CD4-positive, alpha-beta T cell (primary cell): Measurements from ENCODE around the gene CAMTA1. TPM values are rescaled to one million over a fixed set of nuclear protein-coding genes. Genes with fewer than 3 reads are reported as not detected.

ENCODE experiments used
- ATAC-seq: fragments of 200-7000 bp; cut with Tn5 transposase; one replicate; pipeline ENCODE4 v1.10.0; 2022; ENCODE audit warnings: mild to moderate bottlenecking; ENCODE audit not compliant: poor library complexity
- CTCF ChIA-PET: fragments of 350-600 bp; sonication (Branson Sonifier 250); formaldehyde crosslinking; loops from one replicate; lab custom pipeline; 2021; ENCODE audit warnings: antibody characterized with exemption, inconsistent platforms; lab: Charles Lee
- POLR2A ChIA-PET: fragments of 350-600 bp; sonication (Branson Sonifier 250); formaldehyde crosslinking; loops from one replicate; lab custom pipeline; 2021; ENCODE audit warnings: antibody characterized with exemption, inconsistent platforms; lab: Charles Lee
- DNase-seq, 14 experiments: peaks; one replicate each; pipeline ENCODE4 v3.0.0-alpha.2; 2013 to 2020; ENCODE audit warnings: mixed read lengths in 2 of 14
- H3K27ac ChIP-seq, 2 donors: one replicate each; pipeline versions ENCODE4 v1.5.1 to v1.7.0; 2013; ENCODE audit warnings: low read length in 2 of 2, low read depth in 1 of 2, mild to moderate bottlenecking in 1 of 2
- H3K27me3 ChIP-seq, 2 experiments: 1 replicate in 1 of 2; 2 replicates in 1 of 2; pipeline versions ENCODE4 v1.6.1 to v1.7.0; 2013; ENCODE audit warnings: low read length in 2 of 2, control low read depth in 1 of 2, mild to moderate bottlenecking in 1 of 2, moderate library complexity in 1 of 2; ENCODE audit not compliant: insufficient read depth in 2 of 2, control insufficient read depth in 1 of 2
- H3K36me3 ChIP-seq: one replicate; pipeline ENCODE4 v1.6.1; 2013; ENCODE audit warnings: low read length, control low read depth; ENCODE audit not compliant: insufficient read depth
- H3K4me1 ChIP-seq: one replicate; pipeline ENCODE4 v1.6.1; 2013; ENCODE audit warnings: low read length, control low read depth; ENCODE audit not compliant: insufficient read depth
- H3K4me3 ChIP-seq: one replicate; pipeline ENCODE4 v1.5.1; 2013; ENCODE audit warnings: mild to moderate bottlenecking, low read length, moderate library complexity
- H3K9me3 ChIP-seq, 2 experiments: 1 replicate in 1 of 2; 2 replicates in 1 of 2; pipeline versions ENCODE4 v1.6.1 to v1.7.0; 2013; ENCODE audit warnings: low read length in 2 of 2, mild to moderate bottlenecking in 2 of 2, control low read depth in 1 of 2, moderate library complexity in 1 of 2; ENCODE audit not compliant: control insufficient read depth in 1 of 2, insufficient read depth in 1 of 2
- H3K27ac Mint-ChIP-seq: one replicate; pipeline ENCODE4 v1.8.0; 2020; ENCODE audit warnings: mixed read lengths
- H3K27me3 Mint-ChIP-seq: one replicate; pipeline ENCODE4 v1.8.0; 2021; ENCODE audit warnings: mixed read lengths
- H3K36me3 Mint-ChIP-seq: one replicate; pipeline ENCODE4 v1.8.0; 2021; ENCODE audit warnings: low read depth, mixed read lengths
- H3K4me1 Mint-ChIP-seq: one replicate; pipeline ENCODE4 v1.8.0; 2021; ENCODE audit warnings: low read depth, mixed read lengths
- H3K4me3 Mint-ChIP-seq: one replicate; pipeline ENCODE4 v1.8.0; 2020; ENCODE audit warnings: mild to moderate bottlenecking, mixed read lengths
- H3K9me3 Mint-ChIP-seq: one replicate; pipeline ENCODE4 v1.8.0; 2020; ENCODE audit warnings: mixed read lengths
- intact Hi-C, 2 experiments: fragments of 100-400 bp; cut with DNase I in 1 of 2; cut with micrococcal nuclease in 1 of 2; formaldehyde crosslinking; loops; one replicate each; pipeline versions ENCODE4 v1.15.1 to v1.9.0; 2023 to 2025; cut with DNase I, micrococcal nuclease
- total RNA-seq, 174 experiments: library from RNA in 2 of 174; stranded (reverse) in 2 of 174; gene quantifications; one replicate each; pipeline ENCODE4 v1.2.3 and lab custom pipeline; 2021 to 2026
- TF ChIP-seq, protein P1 (sequence below): fragments of 200-600 bp; IDR thresholded peaks from one replicate; pipeline ENCODE4 v1.8.0; 2022; ENCODE audit warnings: antibody characterized with exemption, mild to moderate bottlenecking

The CAMTA1 gene
- total RNA-seq, 2 experiments from 2014 or later: 38.6 to 39.3 TPM

GRCh38 chr1:7109901-7110300, 324.6 kb downstream of the CAMTA1 start:
- intact Hi-C loops: no loop called here
- POLR2A ChIA-PET: no interaction called here
- Histone ChIP-seq H3K4me3 (no peak overlapping the region), H3K9me3 (peaks cover 4 to 13% of the 10 kb centered on the region in 2 experiments), H3K27ac (no peak overlapping the region), H3K36me3 (no peaks in the 10 kb centered on the region), H3K27me3 (peaks cover 0 to 5% of the 10 kb centered on the region in 2 experiments), H3K4me1 (no peaks in the 10 kb centered on the region)
- Mint-ChIP-seq H3K4me3 (no peak overlapping the region), H3K9me3 (no peaks in the 10 kb centered on the region), H3K36me3 (no peaks in the 10 kb centered on the region), H3K27ac (no peak overlapping the region), H3K27me3 (peaks cover 20% of the 10 kb centered on the region), H3K4me1 (no peaks in the 10 kb centered on the region)
- no peak for ATAC-seq
- TF ChIP-seq, protein P1, sequence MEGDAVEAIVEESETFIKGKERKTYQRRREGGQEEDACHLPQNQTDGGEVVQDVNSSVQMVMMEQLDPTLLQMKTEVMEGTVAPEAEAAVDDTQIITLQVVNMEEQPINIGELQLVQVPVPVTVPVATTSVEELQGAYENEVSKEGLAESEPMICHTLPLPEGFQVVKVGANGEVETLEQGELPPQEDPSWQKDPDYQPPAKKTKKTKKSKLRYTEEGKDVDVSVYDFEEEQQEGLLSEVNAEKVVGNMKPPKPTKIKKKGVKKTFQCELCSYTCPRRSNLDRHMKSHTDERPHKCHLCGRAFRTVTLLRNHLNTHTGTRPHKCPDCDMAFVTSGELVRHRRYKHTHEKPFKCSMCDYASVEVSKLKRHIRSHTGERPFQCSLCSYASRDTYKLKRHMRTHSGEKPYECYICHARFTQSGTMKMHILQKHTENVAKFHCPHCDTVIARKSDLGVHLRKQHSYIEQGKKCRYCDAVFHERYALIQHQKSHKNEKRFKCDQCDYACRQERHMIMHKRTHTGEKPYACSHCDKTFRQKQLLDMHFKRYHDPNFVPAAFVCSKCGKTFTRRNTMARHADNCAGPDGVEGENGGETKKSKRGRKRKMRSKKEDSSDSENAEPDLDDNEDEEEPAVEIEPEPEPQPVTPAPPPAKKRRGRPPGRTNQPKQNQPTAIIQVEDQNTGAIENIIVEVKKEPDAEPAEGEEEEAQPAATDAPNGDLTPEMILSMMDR: no peak
- DNase-seq: no peak
- CTCF ChIA-PET: no interaction called here

DNA sequence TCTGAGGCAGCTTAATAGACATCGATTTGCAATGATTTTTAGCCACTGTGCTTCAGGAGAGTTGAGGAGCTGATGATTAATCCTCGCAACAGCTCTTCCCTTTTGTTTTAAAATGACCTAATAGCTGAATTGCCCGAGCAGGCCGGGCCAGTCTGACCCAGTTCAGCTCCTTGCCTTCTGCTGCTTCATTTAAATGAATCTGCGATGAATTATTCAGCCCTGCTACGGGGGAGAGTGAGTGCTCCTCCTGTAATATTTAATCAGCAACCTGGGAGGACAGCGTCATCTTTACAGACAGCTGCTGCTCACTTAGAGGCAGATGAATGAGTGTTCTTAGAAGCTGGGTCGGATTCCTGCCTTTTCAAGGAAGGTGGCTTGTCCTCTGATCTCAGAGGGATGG, 325.1 kb downstream of the CAMTA1 start:
- Mint-ChIP-seq H3K4me1 (no peaks in the 10 kb centered on the region), H3K36me3 (no peaks in the 10 kb centered on the region), H3K9me3 (no peaks in the 10 kb centered on the region), H3K27me3 (peaks cover 20% of the 10 kb centered on the region), H3K4me3 (no peak overlapping the region), H3K27ac (no peak overlapping the region)
- Histone ChIP-seq H3K27me3 (peaks cover 0 to 5% of the 10 kb centered on the region in 2 experiments), H3K4me1 (no peaks in the 10 kb centered on the region), H3K9me3 (peaks cover 4 to 13% of the 10 kb centered on the region in 2 experiments), H3K4me3 (no peak overlapping the region), H3K36me3 (no peaks in the 10 kb centered on the region), H3K27ac (no peak overlapping the region)
- intact Hi-C loops: no loop called here
- DNase-seq (no peak), ATAC-seq (no peak)
- ChIA-PET POLR2A (no interaction called here), CTCF (no interaction called here)
- TF ChIP-seq, protein P1: no peak

GRCh38 chr1:7111853-7112252, 326.6 kb downstream of the CAMTA1 start:
- peaks cover 14% of the 10 kb centered on the region for H3K27me3 Mint-ChIP-seq
- H3K9me3 ChIP-seq: peaks cover 11 to 13% of the 10 kb centered on the region in 2 experiments
- peaks cover 4% of the 10 kb centered on the region for H3K9me3 Mint-ChIP-seq
- POLR2A ChIA-PET: no interaction called here
- no peak overlapping the region for H3K4me3 Mint-ChIP-seq
- ATAC-seq (no peak), DNase-seq (no peak)
- intact Hi-C loops: no loop called here
- peaks cover 0 to 5% of the 10 kb centered on the region in 2 experiments for H3K27me3 ChIP-seq
- no peaks in the 10 kb centered on the region for H3K4me1 ChIP-seq
- CTCF ChIA-PET: no interaction called here
- no peaks in the 10 kb centered on the region for H3K4me1 Mint-ChIP-seq
- no peak overlapping the region for H3K27ac Mint-ChIP-seq
- H3K4me3 ChIP-seq: no peak overlapping the region
- no peaks in the 10 kb centered on the region for H3K36me3 Mint-ChIP-seq
- TF ChIP-seq, protein P1: no peak
- no peak overlapping the region for H3K27ac ChIP-seq
- H3K36me3 ChIP-seq: no peaks in the 10 kb centered on the region
